K562 (cell line): Measurements from ENCODE around the gene ZNF556. TPM values are rescaled to one million over a fixed set of nuclear protein-coding genes. Genes with fewer than 3 reads are reported as not detected.
A peak's percentile ranks its signal among the peaks of the same experiment; 100 is the strongest.

Source experiments
- ATAC-seq: fragments of 200-7000 bp; cut with Tn5 transposase; 3 replicates; pipeline ENCODE4 v1.9.1; 2020; ENCODE audit warnings: moderate library complexity
- BruUV-seq: library from RNA; stranded (reverse); fragments of 400-500 nt; replicated peaks from 2 replicates; lab custom pipeline; 2021; lab: Mats Ljungman, UMichigan
- CTCF ChIA-PET: fragments of 300-600 bp; formaldehyde crosslinking; extraction: SDS; loops from one replicate; lab custom pipeline; 2021; ENCODE audit warnings: low intra/inter-chr PET ratio; lab: Yijun Ruan, JAX
- POLR2A ChIA-PET: fragments of 300-600, 350-650 bp; sonication (Branson Sonifier 250); formaldehyde crosslinking; extraction: SDS; loops from one replicate; lab custom pipeline; 2021; ENCODE audit warnings: antibody characterized with exemption, inconsistent platforms; lab: Yijun Ruan, JAX
- DNase-seq, 4 experiments: peaks; one replicate each; pipeline versions ENCODE4 v3.0.0 to v3.0.0-alpha.2; 2011 to 2018; ENCODE audit warnings: low spot score in 3 of 4, mixed read lengths in 3 of 4; ENCODE audit errors: extremely low read depth in 1 of 4
- FAIRE-seq: peaks from 2 replicates; lab custom pipeline; 2011; peaks lifted over from hg19 to GRCh38; lab: Jason Lieb, UNC
- H2AFZ ChIP-seq: 2 replicates; pipeline ENCODE4 v1.6.0; 2011; ENCODE audit warnings: low read depth, low read length, control low read depth, inconsistent platforms
- H3K27ac ChIP-seq: fragments of 200-600 bp; 3 replicates; pipeline ENCODE4 v1.8.0; 2011; ENCODE audit warnings: low read depth, mild to moderate bottlenecking, control low read depth, inconsistent platforms, low read length, moderate library complexity, mixed read lengths; ENCODE audit errors: extremely low read depth
- H3K27me3 ChIP-seq, 2 experiments: fragments of 300-600 bp in 1 of 2; 2 replicates in 1 of 2; 3 replicates in 1 of 2; pipeline versions ENCODE4 v1.6.0 to v1.8.0; 2011; ENCODE audit warnings: inconsistent platforms in 2 of 2, low read length in 2 of 2, mild to moderate bottlenecking in 1 of 2, mixed read lengths in 1 of 2, moderate library complexity in 1 of 2; ENCODE audit not compliant: control insufficient read depth in 2 of 2, insufficient read depth in 2 of 2
- H3K36me3 ChIP-seq: fragments of 300-600 bp; 3 replicates; pipeline ENCODE4 v1.8.0; 2011; ENCODE audit warnings: mild to moderate bottlenecking, low read length, inconsistent platforms; ENCODE audit not compliant: control insufficient read depth, insufficient read depth
- H3K4me1 ChIP-seq, 2 experiments: fragments of 200-600 bp in 1 of 2; replicated peaks in 1 of 2; 2 replicates in 1 of 2; 3 replicates in 1 of 2; pipeline versions ENCODE4 v1.5.1 to v1.8.0; 2011; ENCODE audit warnings: inconsistent platforms in 2 of 2, low read length in 2 of 2, mild to moderate bottlenecking in 1 of 2, mixed read lengths in 1 of 2, moderate library complexity in 1 of 2; ENCODE audit not compliant: control insufficient read depth in 2 of 2, insufficient read depth in 2 of 2
- H3K4me2 ChIP-seq: 2 replicates; pipeline ENCODE4 v1.6.1; 2011; ENCODE audit warnings: low read length, control low read depth, inconsistent platforms, mixed read lengths; ENCODE audit not compliant: insufficient read depth
- H3K4me3 ChIP-seq: fragments of 200-600 bp; sonication (generic), shearing (Covaris generic); 2 replicates; pipeline ENCODE4 v1.5.1; 2016; ENCODE audit warnings: control low read depth, inconsistent platforms
- H3K79me2 ChIP-seq: fragments of 200-600 bp; 3 replicates; pipeline ENCODE4 v1.8.0; 2011; ENCODE audit warnings: low read length, inconsistent platforms; ENCODE audit not compliant: control insufficient read depth, insufficient read depth
- H3K9ac ChIP-seq, 2 experiments: 2 replicates each; pipeline versions ENCODE4 v1.6.0 to v1.6.1; 2011; ENCODE audit warnings: low read depth in 2 of 2, low read length in 2 of 2, control low read depth in 1 of 2, inconsistent platforms in 1 of 2, mild to moderate bottlenecking in 1 of 2, mixed read lengths in 1 of 2; ENCODE audit not compliant: insufficient read depth in 1 of 2
- H3K9me1 ChIP-seq: one replicate; pipeline ENCODE4 v1.6.0; 2011; ENCODE audit warnings: inconsistent platforms, mild to moderate bottlenecking, low read length, moderate library complexity; ENCODE audit not compliant: control insufficient read depth, insufficient read depth
- H3K9me3 ChIP-seq: replicated peaks from 2 replicates; pipeline ENCODE4 v1.5.1; 2011; ENCODE audit warnings: low read depth, low read length, inconsistent platforms; ENCODE audit not compliant: control insufficient read depth, insufficient read depth
- H4K20me1 ChIP-seq: replicated peaks from 2 replicates; pipeline ENCODE4 v1.6.1; 2011; ENCODE audit warnings: low read length, inconsistent platforms, mixed read lengths; ENCODE audit not compliant: control insufficient read depth, insufficient read depth
- BMI1 ChIP-seq: fragments of 150-350 bp; IDR thresholded peaks from 2 replicates; pipeline ENCODE4 v1.6.1; 2014; ENCODE audit warnings: low read length
- E2F1 ChIP-seq: sonication (generic); formaldehyde crosslinking; IDR thresholded peaks from 2 replicates; pipeline ENCODE4 v1.8.1; 2023; ENCODE audit warnings: mild to moderate bottlenecking, missing genetic modification reagents, moderate library complexity
- E2F4 ChIP-seq: sonication (generic); formaldehyde crosslinking; IDR thresholded peaks from 2 replicates; pipeline ENCODE4 v1.8.0; 2022; ENCODE audit warnings: mild to moderate bottlenecking, low read depth, missing genetic modification reagents
- ETS1 ChIP-seq: conservative IDR thresholded peaks from 2 replicates; pipeline ENCODE4 v1.6.1; 2011; ENCODE audit warnings: low read depth, mild to moderate bottlenecking, low read length; ENCODE audit not compliant: control insufficient read depth
- ETV1 ChIP-seq: fragments of 450-650 bp; conservative IDR thresholded peaks from 2 replicates; pipeline ENCODE4 v1.6.1; 2016; ENCODE audit warnings: missing genetic modification characterization, control low read depth, low read depth, missing compliant biosample characterization
- FOS ChIP-seq: IDR thresholded peaks from 3 replicates; pipeline ENCODE4 v1.6.1; 2011; ENCODE audit not compliant: insufficient read length; ENCODE audit errors: extremely low read depth
- FOXM1 ChIP-seq, 2 experiments: fragments of 450-650 bp in 1 of 2; sonication (generic) in 1 of 2; formaldehyde crosslinking in 1 of 2; IDR thresholded peaks; 2 replicates each; pipeline versions ENCODE4 v1.6.1 to v1.9.0; 2017 to 2022; ENCODE audit warnings: low read depth in 2 of 2, mild to moderate bottlenecking in 2 of 2, missing genetic modification reagents in 1 of 2, moderate library complexity in 1 of 2
- HMG20A ChIP-seq: fragments of 450-650 bp; formaldehyde crosslinking; conservative IDR thresholded peaks from 2 replicates; pipeline ENCODE4 v1.4.0; 2020; ENCODE audit warnings: mild to moderate bottlenecking, mixed read lengths
- MCM7 ChIP-seq, 2 experiments: fragments of 450-650 bp; IDR thresholded peaks; 2 replicates each; pipeline ENCODE4 v1.6.1; 2016 to 2018
- NCOA4 ChIP-seq: fragments of 450-650 bp; IDR thresholded peaks from 2 replicates; pipeline ENCODE4 v1.6.1; 2018; ENCODE audit warnings: mild to moderate bottlenecking; ENCODE audit not compliant: partially characterized antibody
- NFATC3 ChIP-seq: fragments of 450-650 bp; IDR thresholded peaks from 2 replicates; pipeline ENCODE4 v1.6.1; 2017; ENCODE audit warnings: mild to moderate bottlenecking
- NR1H2 ChIP-seq: sonication (generic); formaldehyde crosslinking; IDR thresholded peaks from 2 replicates; pipeline ENCODE4 v1.4.0; 2020; ENCODE audit warnings: mild to moderate bottlenecking, missing genetic modification reagents
- PRMT5 ChIP-seq: sonication (generic); formaldehyde crosslinking; IDR thresholded peaks from 2 replicates; pipeline ENCODE4 v1.5.0; 2020; ENCODE audit warnings: missing genetic modification reagents
- SMC3 ChIP-seq: conservative IDR thresholded peaks from 2 replicates; pipeline ENCODE4 v1.6.1; 2011; ENCODE audit warnings: low read depth, low read length, improper control_type of control experiment; ENCODE audit not compliant: insufficient read depth
- STAT5B ChIP-seq: fragments of 250-450 bp; sonication (Bioruptor Pico); IDR thresholded peaks from 2 replicates; pipeline ENCODE4 v1.8.0; 2021; ENCODE audit warnings: mild to moderate bottlenecking, inconsistent platforms
- XRCC3 ChIP-seq: fragments of 450-650 bp; IDR thresholded peaks from 2 replicates; pipeline ENCODE4 v1.6.1; 2017; ENCODE audit warnings: mild to moderate bottlenecking, moderate library complexity
- ZC3H8 ChIP-seq: fragments of 450-650 bp; IDR thresholded peaks from 2 replicates; pipeline ENCODE4 v1.6.1; 2017
- ZFX ChIP-seq: sonication (generic); formaldehyde crosslinking; IDR thresholded peaks from 2 replicates; pipeline ENCODE4 v1.8.0; 2022; ENCODE audit warnings: mild to moderate bottlenecking, missing genetic modification reagents, moderate library complexity
- ZNF165 ChIP-seq: fragments of 250-450 bp; sonication (Bioruptor Pico); IDR thresholded peaks from 2 replicates; pipeline ENCODE4 v1.4.0; 2020; ENCODE audit warnings: borderline replicate concordance
- whole genome bisulfite sequencing: fragments of 100-300 bp; shearing (Covaris generic); methylation state at CpG from one replicate; pipeline ENCODE4 v1.1.6; 2016; ENCODE audit warnings: low coverage, mixed read lengths; ENCODE audit not compliant: insufficient coverage; ENCODE audit errors: missing lambda C conversion rate; 5-methylcytosine and 5-hydroxymethylcytosine counted together
- in situ Hi-C: fragments of 300-500 bp; cut with MboI; formaldehyde crosslinking; loops from 4 replicates; pipeline ENCODE4 v1.15.0; 2018; ENCODE audit warnings: inconsistent platforms, mixed read lengths
- intact Hi-C: fragments of 100-400 bp; cut with micrococcal nuclease; formaldehyde crosslinking; loops from 2 replicates; pipeline ENCODE4 v1.14.2; 2022
- polyA plus RNA-seq, 8 experiments: library from polyadenylated mRNA; depleted of rRNA in 4 of 8; stranded (reverse) in 5 of 8; unstranded in 3 of 8; fragments of >200 nt; fragmentation: Nextera tagmentation in 2 of 8; fragmentation: Illumina TruSeq in 1 of 8; extraction: Ambion mirVana in 2 of 8; extraction: Trizol in 1 of 8; gene quantifications; 2 replicates each; pipeline versions ENCODE4 v1.2.1 to v1.2.3, GENCODE V29; 2011 to 2014; ENCODE audit warnings: inconsistent platforms in 1 of 8, missing spikeins in 1 of 8
- total RNA-seq, 7 experiments: library from RNA; depleted of rRNA in 6 of 7; stranded (reverse); fragments of >200 nt in 6 of 7; fragmentation: Illumina TruSeq in 2 of 7; extraction: Trizol in 2 of 7; gene quantifications; 2 replicates each; pipeline versions ENCODE4 v1.2.1 to v1.2.3, GENCODE V29; 2011 to 2021; ENCODE audit warnings: low replicate concordance in 1 of 7

ZNF556 gene
- total and polyA plus RNA-seq, 9 of the 15 experiments (the other 6 are each of a cell fraction or from before 2014, with no cell fraction given), result 0.01 to 0.36 (median 0.10) TPM; not detected in 1

GRCh38 chr19:2885736-2886135, 18.6 kb downstream of the ZNF556 start (continued):
- no peak for TF ChIP-seq BMI1
- no peak for TF ChIP-seq FOXM1 (IDR thresholded peaks at IDR 0.05; ENCODE audit: low read depth)
- TF ChIP-seq FOXM1 (CRISPR knock-in tag; IDR thresholded peaks at IDR 0.05; ENCODE audit: low read depth), result no peak
- TF ChIP-seq NCOA4, result no peak
- TF ChIP-seq FOS, result no peak
- no peak for TF ChIP-seq STAT5B
- TF ChIP-seq E2F4, result no peak

- ATAC-seq, result peak; percentile 89
- Histone ChIP-seq H3K79me2 (no peaks in the 10 kb centered on the region), H3K36me3 (no peaks in the 10 kb centered on the region), H4K20me1 (no peaks in the 10 kb centered on the region), H3K4me3 (no peak overlapping the region), H3K4me2 (peak overlapping the region; percentile 40), H3K9me1 (no peaks in the 10 kb centered on the region), H2AFZ (peak overlapping the region; percentile 86), H3K4me1 (peaks cover 5 to 8% of the 10 kb centered on the region in 2 experiments; a peak in 2 of 5 replicates), H3K27ac (no peak overlapping the region), H3K27me3 (no peaks in the 10 kb centered on the region), H3K9ac (no peak overlapping the region), H3K9me3 (peaks cover 3% of the 10 kb centered on the region; the same call in 1 of the 2 replicates)
- intact Hi-C loops, result loop anchor here (1.0 kb wide), 1 partner anchor 63 kb away; no protein-coding TSS in a partner anchor
- ChIA-PET POLR2A (interaction anchor here (0.6 to 1.3 kb wide), 5 partner anchors 12 to 82 kb away, joined by 3 to 7 read pairs (median 3); partner anchors contain the start of genes ZNF555 and ZNF57), CTCF (interaction anchor here (0.5 kb wide), 1 partner anchor 10 kb away, joined by 4 read pairs; no protein-coding TSS in a partner anchor)
- DNase-seq, result peak; percentile 46 to 71 (median 52)
- WGBS, result 12% methylated on average over 9 of the region's 9 CpGs
- peak; percentile 92 for FAIRE-seq
- BruUV-seq, result no TSS peak
- in situ Hi-C loops, result no loop called here
- no peak for TF ChIP-seq NR1H2 (CRISPR knock-in tag)
- peak; percentile 26; the same call in 1 of the 2 replicates for TF ChIP-seq SMC3
- no peak for TF ChIP-seq ZC3H8
- no peak for TF ChIP-seq ZFX (CRISPR knock-in tag)
- peak in 1 of 2 experiments; percentile 77; a peak in 1 of 4 replicates for TF ChIP-seq MCM7 (IDR thresholded peaks at IDR 0.05)
- TF ChIP-seq ZNF165, result no peak
- no peak for TF ChIP-seq E2F1 (CRISPR knock-in tag)
- no peak for TF ChIP-seq NFATC3
- TF ChIP-seq XRCC3, result no peak
- TF ChIP-seq HMG20A (CRISPR knock-in tag), result no peak
- no peak for TF ChIP-seq ETS1
- no peak for TF ChIP-seq PRMT5 (CRISPR knock-in tag)
- peak; percentile 63 for TF ChIP-seq ETV1 (tag)
Observed at GRCh38 chr19:2887391-2887914, 20.3 kb downstream of the ZNF556 start.
